Body of pancreas (tissue), 4 donors: ENCODE results near the gene TPRKB. TPM values are rescaled to one million over a fixed set of nuclear protein-coding genes. Genes with fewer than 3 reads are reported as not detected.

Experiments used
- ATAC-seq: fragments of 150-250 bp; one replicate; pipeline ENCODE4 v1.9.1; 2016
- DNase-seq, 4 donors: peaks; one replicate each; pipeline ENCODE4 v3.0.0-alpha.2; 2019
- H3K27ac ChIP-seq, 4 donors: fragments of 200-600 bp; sonication (generic); 1 replicate in 3 of 4; 2 replicates in 1 of 4; pipeline versions ENCODE4 v1.5.1 to v1.6.1; 2016 to 2019; ENCODE audit warnings: mild to moderate bottlenecking in 1 of 4, mixed read lengths in 1 of 4, moderate library complexity in 1 of 4
- H3K27me3 ChIP-seq, 2 donors: fragments of 200-600 bp; sonication (generic); one replicate each; pipeline ENCODE4 v1.6.0; 2016; ENCODE audit warnings: mild to moderate bottlenecking in 1 of 2
- H3K36me3 ChIP-seq, 2 donors: fragments of 200-600 bp; sonication (generic); replicated peaks in 1 of 2; 2 replicates each; pipeline ENCODE4 v1.5.1; 2016; ENCODE audit warnings: low read depth in 2 of 2; ENCODE audit not compliant: insufficient read depth in 1 of 2
- H3K4me1 ChIP-seq: fragments of 200-600 bp; sonication (generic); one replicate; pipeline ENCODE4 v1.6.0; 2016
- H3K4me3 ChIP-seq, 2 donors: fragments of 200-600 bp; sonication (generic); 1 replicate in 1 of 2; 2 replicates in 1 of 2; pipeline ENCODE4 v1.5.1; 2016 to 2019
- H3K9me3 ChIP-seq, 3 donors: fragments of 200-600 bp; sonication (generic); 1 replicate in 2 of 3; 2 replicates in 1 of 3; pipeline ENCODE4 v1.5.1; 2016
- CTCF ChIP-seq, 7 experiments: fragments of 450-650 bp in 4 of 7; fragments of 200-600 bp in 3 of 7; sonication (generic) in 3 of 7; IDR thresholded peaks; one replicate each; pipeline ENCODE4 v1.5.1; 2016 to 2019; ENCODE audit warnings: antibody characterized with exemption in 7 of 7
- POLR2A ChIP-seq, 3 donors: fragments of 450-650 bp; IDR thresholded peaks; one replicate each; pipeline ENCODE4 v1.6.1; 2016; ENCODE audit warnings: antibody characterized with exemption in 3 of 3, mild to moderate bottlenecking in 2 of 3
- WGBS, 2 donors: methylation state at CpG; one replicate each; pipeline ENCODE4 v1.1.5; 2017; 5-methylcytosine and 5-hydroxymethylcytosine counted together
- intact Hi-C: fragments of 100-400 bp; cut with DNase I; formaldehyde crosslinking; loops from one replicate; pipeline ENCODE4 v1.15.1; 2023
- total RNA-seq, 2 donors: library from RNA; depleted of rRNA; stranded (reverse); fragments of >200 nt; gene quantifications; one replicate each; pipeline ENCODE4 v1.1.0, GENCODE V29; 2016

The TPRKB gene
- total RNA-seq, 2 donors from 2014 or later: 12.5 to 14.5 TPM

DNA sequence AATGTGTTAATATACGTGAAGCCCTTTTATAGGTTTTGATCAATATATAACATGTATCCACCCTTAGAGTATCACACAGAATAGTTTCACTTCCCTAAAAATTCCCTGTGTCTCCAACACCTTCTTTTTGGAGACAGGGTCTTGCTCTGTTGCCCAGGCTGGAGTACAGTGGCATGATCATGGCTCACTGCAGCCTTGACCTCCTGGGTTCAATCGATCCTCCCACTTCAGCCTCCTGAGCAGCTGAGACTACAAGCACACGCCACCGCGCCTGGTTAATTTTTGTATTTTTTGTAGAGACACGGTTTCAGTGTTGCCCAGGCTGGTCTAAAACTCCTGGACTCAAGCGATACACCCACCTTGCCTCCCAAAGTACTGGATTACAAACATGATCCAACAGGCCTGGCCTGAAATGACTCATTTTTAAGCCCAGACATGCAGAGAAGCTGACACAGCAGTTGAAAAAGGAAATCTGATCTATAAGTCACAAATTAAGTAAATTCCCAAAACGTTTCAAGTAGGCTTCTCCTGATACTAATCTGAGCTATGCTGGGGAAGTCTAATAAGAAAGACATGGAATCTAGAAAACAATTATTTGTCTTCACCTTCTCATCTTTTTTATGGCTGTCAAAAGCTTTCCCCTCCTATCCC is 39.8 kb upstream of the TPRKB start:
- ATAC-seq (no peak), DNase-seq (no peak)
- 81% methylated on average over 8 of the region's 8 CpGs for WGBS, 2 donors
- intact Hi-C loops: no loop called here
- TF ChIP-seq POLR2A (IDR thresholded peaks at IDR 0.05): no peak
- no peak for TF ChIP-seq CTCF (IDR thresholded peaks at IDR 0.05)
- peaks cover 16% of the 10 kb centered on the region for H3K4me1 ChIP-seq
- peaks cover 0 to 8% of the 10 kb centered on the region in 2 donors for H3K36me3 ChIP-seq
- no peak overlapping the region for H3K4me3 ChIP-seq
- no peaks in the 10 kb centered on the region for H3K27me3 ChIP-seq
- H3K9me3 ChIP-seq: no peaks in the 10 kb centered on the region
- no peak overlapping the region for H3K27ac ChIP-seq

- Histone ChIP-seq H3K27me3 (no peaks in the 10 kb centered on the region), H3K4me1 (peaks cover 16% of the 10 kb centered on the region), H3K27ac (no peak overlapping the region), H3K9me3 (no peaks in the 10 kb centered on the region), H3K36me3 (peaks cover 0 to 8% of the 10 kb centered on the region in 2 donors), H3K4me3 (no peak overlapping the region)
- ATAC-seq (no peak), DNase-seq (no peak)
- 92 to 97% methylated on average over 4 of the region's 4 CpGs for whole genome bisulfite sequencing, 2 donors
- no peak for TF ChIP-seq CTCF (IDR thresholded peaks at IDR 0.05)
- no peak for TF ChIP-seq POLR2A (IDR thresholded peaks at IDR 0.05)
- intact Hi-C loops: no loop called here
Measured at GRCh38 chr2:73776381-73776780, 39.2 kb upstream of the TPRKB start.

DNA sequence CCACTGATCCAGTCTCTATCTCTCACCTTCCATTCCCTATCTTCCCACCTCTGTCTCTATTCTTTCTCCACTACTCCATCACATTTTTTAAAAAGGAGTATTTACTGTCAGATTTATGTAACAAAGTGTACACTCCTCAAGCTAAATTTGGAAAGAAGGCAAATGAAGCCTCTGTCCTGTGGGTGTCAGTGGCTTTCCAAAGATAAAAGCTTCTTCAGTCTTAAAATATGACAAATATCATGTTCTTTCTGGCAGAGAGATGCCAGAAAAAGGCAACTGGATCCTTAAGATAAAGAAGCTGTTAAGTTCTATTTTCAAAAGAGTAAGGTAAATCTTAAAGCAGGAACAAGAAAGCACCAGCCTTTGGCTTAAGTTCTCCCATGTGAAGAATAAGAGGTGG is 35.7 kb upstream of the TPRKB start:
- DNase-seq: no peak
- Histone ChIP-seq H3K27me3 (no peaks in the 10 kb centered on the region), H3K4me3 (no peak overlapping the region), H3K36me3 (peaks cover 0 to 15% of the 10 kb centered on the region in 2 donors), H3K27ac (no peak overlapping the region), H3K4me1 (no peaks in the 10 kb centered on the region), H3K9me3 (no peaks in the 10 kb centered on the region)
- ATAC-seq: no peak
- TF ChIP-seq POLR2A (IDR thresholded peaks at IDR 0.05) (no peak), CTCF (IDR thresholded peaks at IDR 0.05) (no peak)
- intact Hi-C loops: no loop called here

DNA sequence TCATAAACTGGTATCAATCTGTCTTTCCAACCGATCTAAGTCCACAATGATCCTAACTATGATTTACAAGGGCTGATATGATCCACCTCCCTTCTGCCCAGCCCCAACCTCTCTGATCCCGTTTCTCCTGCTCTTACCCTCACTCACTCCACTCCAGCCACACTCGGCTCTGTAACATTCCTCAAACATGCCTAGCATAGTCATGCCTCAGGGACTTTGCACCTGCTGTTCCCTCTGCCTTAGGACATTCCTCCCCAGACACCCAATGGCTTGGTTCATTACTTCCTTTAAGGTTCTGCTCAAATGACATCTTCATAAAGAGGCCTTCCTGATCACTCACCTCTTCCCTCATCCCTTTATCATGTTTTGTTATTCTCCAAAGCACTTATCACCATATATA is 33.6 kb upstream of the TPRKB start:
- DNase-seq (no peak), ATAC-seq (no peak)
- intact Hi-C loops: no loop called here
- H3K9me3 ChIP-seq: no peaks in the 10 kb centered on the region
- no peaks in the 10 kb centered on the region for H3K4me1 ChIP-seq
- H3K36me3 ChIP-seq: peaks cover 0 to 20% of the 10 kb centered on the region in 2 donors
- TF ChIP-seq POLR2A (IDR thresholded peaks at IDR 0.05): no peak
- TF ChIP-seq CTCF (IDR thresholded peaks at IDR 0.05): no peak
- H3K4me3 ChIP-seq: no peak overlapping the region
- H3K27ac ChIP-seq: no peak overlapping the region
- 92 to 95% methylated on average over 3 of the region's 3 CpGs for WGBS, 2 donors
- H3K27me3 ChIP-seq: no peaks in the 10 kb centered on the region

DNA sequence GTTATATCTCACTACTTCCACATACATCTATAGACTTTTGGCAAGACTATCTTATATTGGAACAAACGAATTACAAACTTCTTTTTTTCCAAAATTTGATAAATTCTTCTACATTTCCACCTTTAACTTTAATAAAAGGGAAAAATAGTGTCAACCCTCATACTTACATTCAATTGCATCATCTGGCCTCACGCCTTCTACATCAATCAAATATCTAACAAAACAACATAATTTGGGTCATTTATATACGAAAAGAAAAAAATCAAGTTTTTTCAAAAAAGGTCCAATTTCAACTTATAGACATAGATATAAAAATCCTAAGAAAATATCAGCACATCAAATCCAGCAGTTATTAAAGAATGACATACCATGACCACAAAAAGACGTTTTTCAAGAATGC is 29.8 kb upstream of the TPRKB start:
- DNase-seq: no peak
- Histone ChIP-seq H3K27ac (no peak overlapping the region), H3K4me3 (no peak overlapping the region), H3K4me1 (no peaks in the 10 kb centered on the region), H3K27me3 (no peaks in the 10 kb centered on the region), H3K36me3 (peaks cover 0 to 33% of the 10 kb centered on the region in 2 donors), H3K9me3 (no peaks in the 10 kb centered on the region)
- WGBS, 2 donors: 85 to 92% methylated on average over 4 of the region's 4 CpGs
- no peak for ATAC-seq
- intact Hi-C loops: no loop called here
- no peak for TF ChIP-seq POLR2A (IDR thresholded peaks at IDR 0.05)
